ENCODE measurements around the gene PFKP.

DNA sequence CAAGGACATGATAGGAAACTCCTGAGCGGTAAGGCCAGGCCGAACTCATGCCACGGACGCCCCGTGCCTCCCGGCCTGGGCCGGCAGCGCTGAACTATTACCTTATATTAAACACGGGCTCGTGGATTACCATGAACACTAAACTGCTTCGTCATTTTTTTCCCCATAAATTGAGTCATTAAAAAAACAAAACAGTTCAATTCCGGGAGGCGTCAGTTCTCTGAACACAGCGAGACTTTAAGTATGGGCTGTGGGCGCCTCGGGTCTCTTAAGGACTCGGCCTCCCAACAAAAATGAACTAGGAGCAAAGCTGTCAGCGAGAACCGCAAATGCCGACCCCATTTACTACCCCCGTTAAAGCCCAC is 104.7 kb downstream of the PFKP start:
- TF ChIP-seq POLR2A (IDR thresholded peaks at IDR 0.05; ENCODE audit: extremely low read depth, insufficient read length) (no peak), MYC (IDR thresholded peaks at IDR 0.05; ENCODE audit: low read depth, low read length) (no peak)
- TF ChIP-seq, protein P1, sequence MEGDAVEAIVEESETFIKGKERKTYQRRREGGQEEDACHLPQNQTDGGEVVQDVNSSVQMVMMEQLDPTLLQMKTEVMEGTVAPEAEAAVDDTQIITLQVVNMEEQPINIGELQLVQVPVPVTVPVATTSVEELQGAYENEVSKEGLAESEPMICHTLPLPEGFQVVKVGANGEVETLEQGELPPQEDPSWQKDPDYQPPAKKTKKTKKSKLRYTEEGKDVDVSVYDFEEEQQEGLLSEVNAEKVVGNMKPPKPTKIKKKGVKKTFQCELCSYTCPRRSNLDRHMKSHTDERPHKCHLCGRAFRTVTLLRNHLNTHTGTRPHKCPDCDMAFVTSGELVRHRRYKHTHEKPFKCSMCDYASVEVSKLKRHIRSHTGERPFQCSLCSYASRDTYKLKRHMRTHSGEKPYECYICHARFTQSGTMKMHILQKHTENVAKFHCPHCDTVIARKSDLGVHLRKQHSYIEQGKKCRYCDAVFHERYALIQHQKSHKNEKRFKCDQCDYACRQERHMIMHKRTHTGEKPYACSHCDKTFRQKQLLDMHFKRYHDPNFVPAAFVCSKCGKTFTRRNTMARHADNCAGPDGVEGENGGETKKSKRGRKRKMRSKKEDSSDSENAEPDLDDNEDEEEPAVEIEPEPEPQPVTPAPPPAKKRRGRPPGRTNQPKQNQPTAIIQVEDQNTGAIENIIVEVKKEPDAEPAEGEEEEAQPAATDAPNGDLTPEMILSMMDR (IDR thresholded peaks at IDR 0.05; ENCODE audit: low read depth, low read length) = no peak

All from NB4 (cell line).